GM12892 (cell line): ENCODE data around the gene EXTL1.

Source experiments
- POLR2A ChIP-seq: IDR thresholded peaks from 2 replicates; pipeline ENCODE4 v1.6.1; 2011; ENCODE audit warnings: low read depth, low read length, control low read depth
- POLR2AphosphoS5 ChIP-seq: IDR thresholded peaks from 2 replicates; pipeline ENCODE4 v1.6.1; 2011; ENCODE audit warnings: low read depth, low read length, control low read depth

- TF ChIP-seq POLR2A (no peak), POLR2AphosphoS5 (no peak)
These were observed 32.4 kb downstream of the EXTL1 start for GRCh38 chr1:26053718-26054560.
